HCT116 (cell line): ENCODE data around the gene CPNE7. TPM values are rescaled to one million over a fixed set of nuclear protein-coding genes. Genes with fewer than 3 reads are reported as not detected.
A peak's percentile ranks its signal among the peaks of the same experiment; 100 is the strongest.

Experiments
- ATAC-seq: fragments of 200-7000 bp; cut with Tn5 transposase; 2 replicates; pipeline ENCODE4 v1.9.1; 2020; ENCODE audit warnings: mild to moderate bottlenecking, moderate library complexity
- BruUV-seq: library from RNA; stranded (reverse); fragments of 400-500 nt; replicated peaks from 2 replicates; lab custom pipeline; 2021; lab: Mats Ljungman, UMichigan
- CTCF ChIA-PET: fragments of 300-600 bp; sonication (Branson Sonifier 250); formaldehyde crosslinking; loops from one replicate; lab custom pipeline; 2021; ENCODE audit warnings: antibody characterized with exemption; lab: Charles Lee
- POLR2A ChIA-PET: fragments of 300-600, 350-600 bp; sonication (Branson Sonifier 250); formaldehyde crosslinking; loops from one replicate; lab custom pipeline; 2021; ENCODE audit warnings: antibody characterized with exemption; lab: Charles Lee
- RAD21 ChIA-PET, 2 experiments: fragments of 300-600 bp; sonication (Branson Sonifier 250); formaldehyde crosslinking; loops; one replicate each; lab custom pipeline; 2023; ENCODE audit warnings: low total read pairs in 2 of 2; ENCODE audit not compliant: uncharacterized antibody in 2 of 2, unreplicated experiment in 2 of 2, low non-redundant PET in 1 of 2; lab: Charles Lee
- DNase-seq: peaks from one replicate; pipeline ENCODE4 v3.0.0-alpha.2; 2010; ENCODE audit warnings: low read depth, low spot score
- H2AFZ ChIP-seq: fragments of 200-600 bp; shearing (Covaris generic), sonication (generic); 2 replicates; pipeline ENCODE4 v1.6.1; 2017; ENCODE audit warnings: low read depth, mixed run types, mixed read lengths, antibody characterized with exemption, low read length; ENCODE audit not compliant: poor library complexity, severe bottlenecking
- H3K27ac ChIP-seq: 2 replicates; pipeline ENCODE4 v1.5.1; 2012; ENCODE audit warnings: low read depth, low read length
- H3K27me3 ChIP-seq: fragments of 200-600 bp; sonication (generic); 2 replicates; pipeline ENCODE4 v1.6.1; 2016; ENCODE audit warnings: mixed run types, low read length, mixed read lengths; ENCODE audit not compliant: insufficient read depth
- H3K36me3 ChIP-seq, 2 experiments: fragments of 200-500 bp in 1 of 2; fragments of 200-600 bp in 1 of 2; sonication (Bioruptor generic) in 1 of 2; sonication (generic) in 1 of 2; 2 replicates each; pipeline versions ENCODE4 v1.5.1 to v1.6.1; 2014 to 2016; ENCODE audit warnings: low read length in 2 of 2, inconsistent platforms in 1 of 2, mixed read lengths in 1 of 2, mixed run types in 1 of 2; ENCODE audit not compliant: insufficient read depth in 2 of 2, control insufficient read depth in 1 of 2
- H3K4me1 ChIP-seq, 2 experiments: fragments of 200-600 bp in 1 of 2; sonication (generic) in 1 of 2; 2 replicates each; pipeline versions ENCODE4 v1.5.1 to v1.6.1; 2012 to 2017; ENCODE audit warnings: low read length in 2 of 2, inconsistent platforms in 1 of 2, mild to moderate bottlenecking in 1 of 2, mixed read lengths in 1 of 2, mixed run types in 1 of 2, moderate library complexity in 1 of 2; ENCODE audit not compliant: insufficient read depth in 2 of 2, control insufficient read depth in 1 of 2
- H3K4me2 ChIP-seq: fragments of 200-600 bp; sonication (generic); 2 replicates; pipeline ENCODE4 v1.6.1; 2017; ENCODE audit warnings: mixed run types, low read length, mixed read lengths
- H3K4me3 ChIP-seq, 2 experiments: fragments of 200-600 bp in 1 of 2; sonication (generic) in 1 of 2; replicated peaks in 1 of 2; 2 replicates each; pipeline ENCODE4 v1.5.1; 2011 to 2016; ENCODE audit warnings: low read length in 2 of 2, control low read depth in 1 of 2, low read depth in 1 of 2, mild to moderate bottlenecking in 1 of 2, mixed read lengths in 1 of 2, mixed run types in 1 of 2
- H3K79me2 ChIP-seq: fragments of 200-600 bp; sonication (generic); 2 replicates; pipeline ENCODE4 v1.6.1; 2017; ENCODE audit warnings: mild to moderate bottlenecking, mixed run types, low read length, moderate library complexity, mixed read lengths; ENCODE audit not compliant: insufficient read depth
- H3K9ac ChIP-seq: fragments of 200-600 bp; sonication (generic); 2 replicates; pipeline ENCODE4 v1.6.1; 2016; ENCODE audit warnings: low read length, mixed read lengths
- H3K9me2 ChIP-seq: fragments of 200-600 bp; sonication (generic), shearing (Covaris generic); 2 replicates; pipeline ENCODE4 v1.6.1; 2017; ENCODE audit warnings: mixed run types, mild to moderate bottlenecking, moderate library complexity; ENCODE audit not compliant: insufficient read depth
- H3K9me3 ChIP-seq, 2 experiments: fragments of 200-500 bp in 1 of 2; fragments of 200-600 bp in 1 of 2; sonication (Bioruptor generic) in 1 of 2; sonication (generic) in 1 of 2; 2 replicates each; pipeline ENCODE4 v1.6.1; 2014 to 2017; ENCODE audit warnings: low read length in 2 of 2, mixed read lengths in 2 of 2, inconsistent platforms in 1 of 2, low read depth in 1 of 2, mild to moderate bottlenecking in 1 of 2, mixed run types in 1 of 2, moderate library complexity in 1 of 2; ENCODE audit not compliant: control insufficient read depth in 1 of 2, insufficient read depth in 1 of 2
- H4K20me1 ChIP-seq: fragments of 200-600 bp; sonication (generic), shearing (Covaris generic); 2 replicates; pipeline ENCODE4 v1.6.1; 2017; ENCODE audit warnings: mixed run types, mild to moderate bottlenecking, moderate library complexity; ENCODE audit not compliant: insufficient read depth
- CTCF ChIP-seq, 3 experiments: fragments of 200-600 bp in 1 of 3; sonication (generic) in 1 of 3; IDR thresholded peaks in 2 of 3; conservative IDR thresholded peaks in 1 of 3; 2 replicates each; pipeline ENCODE4 v1.5.1; 2012 to 2017; ENCODE audit warnings: low read depth in 2 of 3, low read length in 2 of 3, antibody characterized with exemption in 1 of 3, borderline replicate concordance in 1 of 3, control low read depth in 1 of 3, mild to moderate bottlenecking in 1 of 3, mixed read lengths in 1 of 3, mixed run types in 1 of 3, moderate library complexity in 1 of 3; ENCODE audit not compliant: insufficient read depth in 1 of 3
- EZH2 ChIP-seq: fragments of 200-600 bp; sonication (generic); IDR thresholded peaks from 2 replicates; pipeline ENCODE4 v1.6.1; 2017; ENCODE audit warnings: antibody characterized with exemption, mixed run types
- EZH2phosphoT487 ChIP-seq: fragments of 200-600 bp; IDR thresholded peaks from 2 replicates; pipeline ENCODE4 v1.6.1; 2018; ENCODE audit warnings: antibody characterized with exemption, borderline replicate concordance
- JUND ChIP-seq: IDR thresholded peaks from 2 replicates; pipeline ENCODE4 v1.6.1; 2012
- MAX ChIP-seq: IDR thresholded peaks from 2 replicates; pipeline ENCODE4 v1.6.1; 2012
- POLR2A ChIP-seq: IDR thresholded peaks from 2 replicates; pipeline ENCODE4 v1.7.0; 2011; ENCODE audit warnings: borderline replicate concordance; ENCODE audit not compliant: insufficient read depth, insufficient read length; ENCODE audit errors: extremely low read depth
- POLR2AphosphoS5 ChIP-seq: IDR thresholded peaks from 2 replicates; pipeline ENCODE4 v1.6.1; 2011; ENCODE audit warnings: mild to moderate bottlenecking, low read depth, low read length, moderate library complexity
- REST ChIP-seq: IDR thresholded peaks from 2 replicates; pipeline ENCODE4 v1.6.1; 2012; ENCODE audit warnings: low read depth
- SIN3A ChIP-seq: IDR thresholded peaks from 2 replicates; pipeline ENCODE4 v1.6.1; 2012; ENCODE audit warnings: low read depth
- SRF ChIP-seq: IDR thresholded peaks from 2 replicates; pipeline ENCODE4 v1.6.1; 2012; ENCODE audit warnings: low read depth
- YY1 ChIP-seq: IDR thresholded peaks from 2 replicates; pipeline ENCODE4 v1.6.1; 2011; ENCODE audit warnings: low read length, low read depth, moderate library complexity, mild to moderate bottlenecking; ENCODE audit not compliant: insufficient replicate concordance; ENCODE audit errors: extremely low read depth
- ZFX ChIP-seq: fragments of 450-650 bp; IDR thresholded peaks from 2 replicates; pipeline ENCODE4 v1.6.1; 2017
- intact Hi-C: fragments of 100-400 bp; cut with micrococcal nuclease; formaldehyde crosslinking; loops from 2 replicates; pipeline ENCODE4 v1.10.0; 2022
- total RNA-seq: library from RNA; stranded (reverse); gene quantifications from one replicate; pipeline ENCODE4 v1.2.1, GENCODE V29; 2021; ENCODE audit not compliant: unreplicated experiment

Gene CPNE7
- total RNA-seq, 1 experiment from 2014 or later, result 201 TPM

GRCh38 chr16:89581861-89582563, 6.5 kb downstream of the CPNE7 start (continued):
- TF ChIP-seq POLR2A (no peak), EZH2 (no peak), POLR2AphosphoS5 (no peak)
- TF ChIP-seq, all 23 proteins: peak for 0

GRCh38 chr16:89582614-89583196, 7.1 kb downstream of the CPNE7 start:
- no peak overlapping the region for H2AFZ ChIP-seq
- no peak for TF ChIP-seq ZFX
- TF ChIP-seq SRF, result no peak
- no peak for TF ChIP-seq REST
- no peak for TF ChIP-seq CTCF (IDR thresholded peaks at IDR 0.05 in 2 of 3, conservative IDR thresholded peaks at IDR 0.05 in 1 of 3; ENCODE audit: borderline replicate concordance in 1 of 3, insufficient read depth in 1 of 3, low read depth in 2 of 3, low read length in 2 of 3)
- TF ChIP-seq MAX, result no peak
- TF ChIP-seq EZH2phosphoT487, result no peak
- no peak for TF ChIP-seq JUND
- TF ChIP-seq YY1, result no peak
- TF ChIP-seq SIN3A, result no peak
- TF ChIP-seq, all 23 proteins: peak for 0
- no peaks in the 10 kb centered on the region for H3K27me3 ChIP-seq
- H3K4me1 ChIP-seq, result peaks cover 13 to 38% of the 10 kb centered on the region in 2 experiments
- DNase-seq (no peak), ATAC-seq (no peak)
- H3K27ac ChIP-seq, result peak overlapping the region; percentile 45; the same call in 1 of the 2 replicates
- H3K36me3 ChIP-seq, result peaks cover 24 to 76% of the 10 kb centered on the region in 2 experiments
- intact Hi-C loops, result no loop called here
- no peak overlapping the region for H3K4me3 ChIP-seq
- peaks cover 35% of the 10 kb centered on the region for H3K79me2 ChIP-seq
- no peak overlapping the region for H3K4me2 ChIP-seq
- no peaks in the 10 kb centered on the region; the same call in 1 of the 2 replicates for H4K20me1 ChIP-seq
- H3K9me2 ChIP-seq, result no peaks in the 10 kb centered on the region
- 0 out of 2 replicates have a peak overlapping the region, but pooled peaks have one; percentile 44 for H3K9ac ChIP-seq
- BruUV-seq, result no TSS peak
- RAD21 ChIA-PET, result no interaction called here
- CTCF ChIA-PET, result no interaction called here
- peaks cover 0 to 4% of the 10 kb centered on the region in 2 experiments; a peak in 1 of 4 replicates for H3K9me3 ChIP-seq
- POLR2A ChIA-PET, result no interaction called here
